HG02798 (cell line): ENCODE results near the gene ABHD5.

Experiments used
- ATAC-seq: cut with Tn5 transposase; IDR thresholded peaks from one replicate; pipeline ENCODE4 v1.9.1; 2021; ENCODE audit warnings: mild to moderate bottlenecking; ENCODE audit not compliant: unreplicated experiment, poor library complexity

The ABHD5 gene

DNA sequence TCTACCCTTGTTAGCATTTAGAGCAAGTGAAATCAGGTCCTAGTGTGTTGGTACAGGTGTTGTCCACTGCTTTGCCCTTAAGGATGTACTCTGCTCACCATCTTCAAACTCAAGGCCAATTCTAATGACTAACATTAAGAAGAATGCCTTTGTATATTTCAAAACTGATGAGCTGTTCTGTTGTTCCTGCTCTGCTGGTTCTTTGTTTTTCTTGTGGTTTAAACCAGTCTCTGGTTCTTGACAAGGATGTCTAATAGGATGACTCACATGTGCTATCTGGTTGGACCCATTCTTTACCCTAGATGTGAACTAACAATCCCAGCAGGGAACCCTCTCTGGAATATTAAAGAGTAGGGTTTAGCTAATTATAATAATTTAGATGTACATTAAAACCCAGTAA is 17.3 kb downstream of the ABHD5 start:
- ATAC-seq: no peak

DNA sequence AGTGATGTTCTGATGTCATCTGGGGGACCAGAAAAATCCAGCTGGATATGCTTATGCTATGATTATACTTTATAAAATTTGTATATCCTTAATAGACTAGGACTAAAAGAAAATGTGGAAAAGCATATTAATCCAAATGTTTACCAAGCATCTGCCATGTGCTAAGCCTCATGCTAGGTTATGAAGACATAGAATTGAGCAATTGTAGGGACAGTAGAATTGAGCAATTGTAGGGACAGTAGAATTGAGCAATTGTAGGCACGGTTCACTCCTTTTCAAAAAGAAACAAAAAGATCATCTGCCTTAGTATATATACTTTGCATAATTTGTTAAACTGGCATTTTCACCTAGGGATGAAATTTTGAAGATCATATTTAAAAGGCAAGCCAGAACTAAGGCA is 18.3 kb downstream of the ABHD5 start:
- ATAC-seq: no peak

DNA sequence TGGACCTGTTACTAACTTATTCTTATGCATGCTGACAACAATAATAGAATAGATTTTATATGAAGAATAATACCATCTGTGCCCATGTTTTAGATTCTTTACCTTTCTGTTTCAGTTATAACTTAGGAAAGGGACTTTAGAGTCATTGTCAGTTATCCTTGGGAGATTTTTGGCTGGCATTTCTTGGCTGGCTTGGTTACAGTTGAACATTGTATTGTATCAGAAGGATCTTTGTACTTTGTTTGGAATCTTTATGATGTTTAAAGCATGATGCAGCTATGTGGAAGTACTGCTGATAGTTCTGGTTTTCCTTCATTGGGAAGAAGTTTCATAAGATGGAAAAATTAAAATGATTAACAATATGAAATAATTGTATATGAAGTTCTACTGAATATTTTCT is 19.9 kb downstream of the ABHD5 start:
- ATAC-seq: no peak

DNA sequence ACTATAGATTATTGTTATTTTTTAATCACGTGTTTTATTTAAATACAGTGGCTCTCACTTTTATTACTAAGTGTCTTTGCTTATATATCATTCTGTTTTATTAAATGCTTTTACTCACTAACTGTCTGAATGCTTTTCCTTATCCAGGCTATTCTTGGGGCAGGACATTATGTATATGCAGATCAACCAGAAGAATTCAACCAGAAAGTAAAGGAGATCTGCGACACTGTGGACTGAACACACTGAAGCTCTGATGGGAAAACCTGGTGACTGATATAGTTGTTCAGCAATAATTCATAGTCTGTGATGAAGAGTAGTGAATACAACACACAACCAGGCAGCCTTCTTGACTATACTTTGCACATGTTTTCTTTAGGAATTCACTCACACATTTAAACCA is 27.6 kb downstream of the ABHD5 start:
- no peak for ATAC-seq

DNA sequence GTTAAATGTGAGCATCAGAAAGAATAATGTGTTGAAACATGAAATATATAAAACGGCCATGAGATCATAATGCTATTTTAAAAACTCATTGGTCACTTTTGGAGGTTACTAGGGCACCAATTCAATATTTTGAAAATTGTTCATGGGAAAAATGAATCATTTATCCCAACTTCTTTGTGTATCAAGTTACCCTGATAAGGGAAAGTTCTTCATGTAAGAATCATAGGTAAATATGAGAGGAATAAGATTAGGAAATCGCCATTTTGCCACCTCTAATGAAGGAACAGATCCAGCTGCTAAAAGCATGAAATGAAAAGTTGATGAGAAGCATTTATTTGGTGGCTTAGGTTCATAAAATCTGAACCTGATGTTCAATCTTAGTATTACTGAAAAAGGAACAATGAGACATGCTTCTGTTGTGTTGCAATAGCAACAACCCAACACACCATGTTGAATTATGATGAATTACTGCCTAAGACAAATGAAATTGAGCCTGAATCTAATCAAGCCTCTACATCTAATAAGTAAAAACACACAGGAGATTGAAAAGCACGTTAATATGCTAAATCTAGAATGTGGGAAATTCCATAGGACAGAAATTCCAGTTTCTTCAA is 32.5 kb downstream of the ABHD5 start:
- ATAC-seq: no peak

DNA sequence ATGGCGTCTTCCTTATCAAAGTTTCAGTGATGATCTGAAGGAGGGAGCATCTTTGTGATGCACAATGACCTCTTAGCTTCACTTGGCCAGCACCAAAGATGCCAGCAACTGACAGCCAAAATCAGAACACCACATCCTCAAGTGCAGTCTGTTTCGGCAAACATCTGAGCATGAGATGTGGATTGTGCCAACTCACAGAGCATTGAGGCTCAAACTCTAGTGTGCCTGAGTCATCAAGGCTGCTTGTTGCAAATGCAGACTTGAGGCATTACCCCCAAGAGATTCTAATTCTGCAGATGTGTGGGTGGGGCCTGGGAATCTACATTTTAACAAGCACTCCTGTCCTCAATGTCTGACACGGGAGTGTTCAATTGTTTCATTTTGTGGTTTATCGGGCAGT is 35.8 kb downstream of the ABHD5 start:
- ATAC-seq: no peak

DNA sequence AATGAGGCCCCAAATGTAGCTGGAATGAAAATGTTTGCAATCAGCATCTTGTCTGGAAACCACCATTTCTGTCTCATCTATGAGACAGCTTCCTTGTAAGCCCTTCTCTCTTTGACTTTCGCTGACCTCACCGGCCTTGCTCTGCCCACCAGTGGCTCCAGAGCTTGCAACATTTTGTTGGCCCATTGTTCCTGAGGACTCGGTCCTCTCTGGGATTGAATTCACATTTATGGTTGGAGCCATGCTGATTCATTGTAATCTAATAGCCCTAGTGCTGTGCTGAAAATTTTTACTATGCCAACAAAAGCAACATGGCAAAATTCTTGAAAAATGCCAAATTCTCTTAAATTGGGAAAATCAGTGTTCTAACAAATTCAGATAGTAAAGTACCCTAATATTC is 37.2 kb downstream of the ABHD5 start:
- no peak for ATAC-seq

DNA sequence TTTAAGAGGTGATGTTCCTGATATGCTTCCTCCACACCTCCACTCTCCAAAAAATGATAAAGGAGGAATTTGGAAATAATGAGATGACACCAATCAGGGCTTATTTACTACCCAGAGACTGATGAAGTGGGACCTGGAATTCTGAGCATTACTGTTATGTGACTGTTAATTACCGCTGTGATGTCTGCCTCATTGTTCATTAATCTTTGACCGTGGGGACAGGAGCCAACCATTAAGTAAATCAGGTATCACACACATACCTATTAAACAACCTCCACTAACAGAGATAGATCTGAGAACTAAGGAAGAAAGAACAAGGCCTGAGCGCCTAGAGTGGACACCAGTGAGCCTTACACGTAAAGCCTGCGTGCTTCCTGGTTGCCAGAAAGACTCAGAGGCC is 37.7 kb downstream of the ABHD5 start:
- ATAC-seq: no peak

DNA sequence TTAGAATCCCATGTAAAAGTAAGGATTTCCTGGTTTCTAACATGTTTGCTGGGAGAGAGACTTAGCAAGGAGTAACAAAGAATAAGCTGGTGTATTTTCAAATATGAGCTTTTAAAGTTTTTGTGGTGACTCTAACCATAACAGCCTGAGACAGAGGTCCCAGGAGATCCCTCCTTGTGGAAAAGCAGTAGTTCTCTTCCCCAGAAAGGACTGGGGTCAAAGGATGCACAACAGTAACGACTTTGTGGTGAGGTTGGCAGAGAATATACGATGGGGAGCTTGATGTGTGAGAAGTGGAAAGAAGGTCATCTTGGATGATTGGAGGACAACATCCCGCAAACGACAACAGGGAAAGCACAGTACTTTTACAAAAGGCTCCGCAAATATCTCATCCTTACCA is 38.2 kb downstream of the ABHD5 start:
- no peak for ATAC-seq

DNA sequence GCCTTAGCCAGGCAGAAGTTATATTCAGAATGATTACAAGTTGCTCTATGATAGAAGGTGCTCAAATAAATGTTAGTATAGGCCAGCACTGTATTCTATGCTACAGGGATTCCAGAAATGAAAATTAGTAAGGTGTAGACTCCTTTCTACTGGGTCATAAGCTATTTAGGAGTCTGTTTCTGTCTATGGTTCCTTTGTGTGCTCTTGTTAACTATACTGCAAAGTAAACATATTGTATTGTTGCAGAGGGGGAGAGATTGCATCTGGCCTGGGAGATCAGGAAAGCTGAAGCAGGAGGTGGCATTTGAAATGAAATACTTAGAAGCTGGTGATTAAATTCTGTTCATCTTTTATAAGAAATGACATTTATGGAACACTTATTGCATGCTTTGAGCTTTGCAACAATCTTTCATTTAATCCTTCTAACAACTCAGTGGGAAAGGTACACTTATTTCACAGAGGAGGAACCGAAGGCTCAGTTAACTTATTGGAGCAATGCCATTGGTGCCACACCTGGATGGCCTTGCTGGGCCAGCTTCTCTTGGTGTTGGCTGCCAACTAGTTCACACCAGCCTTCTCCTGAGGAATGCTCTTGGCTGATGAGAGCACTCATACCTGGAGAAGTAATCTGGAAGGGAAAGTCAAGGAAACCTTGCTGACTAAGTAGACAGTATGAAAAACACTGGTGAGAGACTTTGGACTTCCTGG is 39.1 kb downstream of the ABHD5 start:
- no peak for ATAC-seq

DNA sequence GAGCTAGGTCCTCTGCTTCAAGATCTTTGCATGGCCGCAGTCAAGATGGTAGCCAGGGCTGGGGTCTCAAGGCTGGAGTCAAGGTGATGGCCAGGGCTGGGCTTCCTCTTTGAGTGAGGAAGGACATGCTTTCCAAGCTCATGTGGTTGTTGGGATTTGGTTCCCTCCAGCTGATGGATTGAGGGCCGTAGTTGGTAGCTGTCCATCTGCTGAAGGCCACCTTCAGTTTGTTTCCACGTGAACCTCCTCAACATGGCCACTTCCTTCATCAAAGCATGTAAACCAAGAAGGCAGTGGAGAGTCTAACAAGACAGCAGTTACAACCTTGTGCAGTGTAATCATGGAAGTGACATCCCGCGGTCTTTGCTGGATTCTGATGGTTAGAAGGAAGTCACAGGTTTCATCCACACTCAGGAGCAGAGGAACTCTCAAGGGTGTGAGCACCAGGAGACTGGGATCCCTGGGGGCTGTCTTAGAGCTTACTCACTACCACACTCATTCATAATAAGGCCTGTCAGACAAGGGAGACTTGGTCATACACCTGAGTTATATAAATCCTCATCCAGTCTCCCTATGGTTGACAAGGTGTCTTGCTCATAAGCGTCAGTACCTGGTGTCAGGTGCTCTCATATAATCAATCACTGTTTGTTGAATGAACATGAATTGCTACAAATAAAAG is 42.1 kb downstream of the ABHD5 start:
- ATAC-seq: no peak

DNA sequence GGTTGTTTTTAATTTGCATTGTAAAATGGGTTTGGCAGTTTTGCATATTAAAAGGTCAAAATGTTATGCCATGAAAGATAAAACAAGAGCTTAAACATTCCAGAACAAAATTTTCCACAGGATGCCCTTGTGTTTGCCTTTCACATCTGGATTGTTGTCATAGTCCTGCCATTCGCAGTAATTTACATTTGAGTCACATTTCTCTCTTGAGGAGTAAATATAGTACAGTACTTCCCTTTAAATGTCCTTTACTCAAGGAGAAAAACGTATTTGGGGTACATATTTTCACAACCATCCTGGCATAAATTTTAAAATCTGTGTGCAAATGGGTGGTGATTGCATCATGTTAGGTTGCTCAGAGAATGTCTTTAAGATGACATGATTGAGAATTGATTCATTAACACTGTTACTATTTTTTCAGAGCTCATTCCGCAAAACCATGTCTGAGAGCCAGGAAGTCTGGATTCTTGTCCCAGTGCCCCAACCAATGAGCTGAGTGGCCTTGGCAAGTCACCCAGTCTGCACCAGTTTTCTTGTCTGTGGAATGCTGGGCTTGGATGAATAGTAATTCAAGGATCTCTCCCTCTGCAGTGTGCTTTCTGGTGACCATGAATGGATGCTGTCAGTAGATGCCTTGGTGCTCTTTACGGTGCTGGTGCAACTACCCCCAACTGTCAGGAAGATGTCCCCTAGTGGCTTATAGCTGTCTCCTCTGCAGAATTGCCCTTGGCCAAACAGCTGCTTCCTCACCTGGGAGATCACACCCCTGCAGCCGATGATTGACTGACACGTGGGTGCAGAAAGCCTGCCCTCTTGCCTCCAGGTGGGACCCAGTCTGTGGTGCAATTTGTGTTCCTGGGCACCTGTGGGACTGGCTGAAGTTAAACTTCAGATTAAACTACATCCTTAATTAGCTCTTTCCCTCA is 43.0 kb downstream of the ABHD5 start:
- no peak for ATAC-seq

DNA sequence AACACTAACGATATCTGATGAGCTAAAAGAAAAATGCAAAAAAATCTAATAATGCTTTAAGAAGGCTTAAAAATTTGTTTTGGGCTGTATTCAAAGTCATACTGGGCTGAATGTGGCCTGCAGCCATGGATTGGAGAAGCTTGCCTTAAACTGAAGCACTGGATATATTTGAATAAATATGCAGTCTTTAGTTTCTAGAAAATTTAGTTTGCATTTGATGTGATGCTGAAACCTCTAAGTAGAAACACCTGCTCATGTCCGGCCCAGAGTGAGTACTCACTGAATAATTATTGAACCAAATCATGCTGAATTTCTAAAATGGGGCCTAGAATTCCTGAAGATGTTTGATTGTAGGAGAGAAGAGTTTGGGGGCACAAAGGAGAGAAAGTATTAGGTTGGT is 43.9 kb downstream of the ABHD5 start:
- no peak for ATAC-seq

DNA sequence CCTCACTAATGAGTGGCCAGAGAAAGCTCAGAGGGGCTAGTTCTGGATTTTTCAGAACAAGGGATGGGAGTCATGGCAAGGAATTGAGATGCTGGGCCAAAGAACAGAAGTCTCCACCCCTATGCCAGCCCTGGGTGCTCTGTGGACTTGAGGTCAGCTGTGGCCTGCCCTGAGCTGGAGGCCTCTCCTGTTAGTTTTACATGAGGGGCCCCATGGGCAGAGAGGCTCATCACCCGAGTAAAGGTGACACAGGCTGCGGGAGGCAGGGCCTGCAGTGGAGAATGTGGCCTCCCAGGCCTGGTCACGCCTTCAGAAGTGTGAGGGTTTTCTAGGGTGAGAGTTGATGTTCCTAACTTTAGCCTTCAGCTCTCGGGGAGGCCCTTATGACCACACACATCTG is 44.9 kb downstream of the ABHD5 start:
- ATAC-seq: no peak

DNA sequence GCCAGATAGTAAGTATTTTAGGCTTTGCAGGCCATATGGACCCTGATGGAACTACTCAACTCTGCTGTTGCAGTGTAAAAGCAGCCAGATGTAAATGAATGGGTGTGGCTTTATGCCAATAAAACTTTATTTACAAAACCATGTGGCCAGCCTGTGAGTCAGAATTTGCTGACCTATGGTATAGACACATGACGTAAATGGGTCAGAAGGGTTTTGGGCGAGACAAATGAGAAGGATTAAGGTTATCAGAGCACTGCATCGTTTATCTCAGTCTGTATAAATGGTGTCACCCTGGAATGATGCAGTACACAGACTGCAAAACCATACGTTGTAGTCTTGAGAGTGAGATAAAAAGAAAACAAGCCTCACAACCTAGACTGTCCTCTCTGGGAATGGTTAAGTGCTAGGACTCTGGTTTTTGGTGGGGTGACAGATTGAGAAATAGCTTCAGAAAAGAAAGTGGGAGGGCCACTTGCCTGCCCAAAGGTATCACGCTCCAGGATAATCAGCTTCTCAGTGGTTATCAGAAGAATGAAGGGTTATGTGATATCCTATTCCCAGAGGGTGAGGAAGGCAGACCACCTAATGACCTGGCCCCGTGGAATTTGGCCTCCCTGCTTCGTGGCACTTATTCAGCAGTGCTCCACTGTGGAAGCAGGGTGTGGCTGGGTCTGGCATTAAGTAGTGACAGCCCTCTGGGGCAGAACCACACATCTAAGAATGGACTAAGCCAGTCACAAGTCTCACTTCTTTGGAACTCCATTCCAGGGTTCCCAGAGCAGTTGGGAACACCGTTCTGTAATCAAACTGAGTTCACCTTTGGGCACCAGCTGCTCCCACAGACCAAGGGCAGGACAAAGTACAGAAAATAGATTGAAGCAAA is 46.1 kb downstream of the ABHD5 start:
- ATAC-seq: no peak

DNA sequence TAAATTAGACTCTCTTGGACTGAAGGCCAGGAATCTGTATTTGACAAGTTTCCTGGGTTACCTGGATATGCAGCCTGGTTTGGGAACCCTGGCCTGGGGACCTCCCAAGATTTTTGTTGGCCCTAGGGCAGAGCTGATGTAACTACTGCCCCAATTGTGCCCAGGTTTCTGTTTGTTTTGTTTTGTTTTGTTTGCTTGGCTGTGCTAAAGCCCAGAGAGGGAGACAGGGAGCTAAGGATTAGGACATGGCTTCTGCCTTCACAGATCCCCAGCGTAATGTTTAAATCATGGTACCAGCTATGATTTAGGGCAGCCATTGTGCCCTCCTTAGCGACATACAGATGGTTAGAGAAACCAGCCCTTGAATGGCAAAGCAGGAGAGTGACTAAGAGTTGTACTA is 47.6 kb downstream of the ABHD5 start:
- no peak for ATAC-seq

DNA sequence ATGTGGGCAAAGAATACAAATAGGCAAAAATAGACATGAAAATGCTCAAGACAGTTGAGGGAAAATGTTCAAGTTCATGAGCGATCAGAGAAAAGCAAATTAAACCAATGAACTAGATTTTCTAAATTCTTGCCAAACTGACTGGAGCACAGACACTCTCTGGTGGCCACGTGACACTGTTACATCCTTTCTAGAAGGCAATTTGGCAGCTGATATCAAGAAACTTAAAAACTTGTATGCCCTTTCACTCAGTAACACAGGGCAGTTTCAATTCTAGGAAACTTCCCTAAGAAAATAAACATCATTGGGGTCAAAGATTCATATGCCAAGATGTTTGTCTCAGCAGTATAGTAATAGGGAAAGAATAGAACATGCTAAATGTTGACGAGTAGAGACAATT is 52.2 kb downstream of the ABHD5 start:
- ATAC-seq: no peak

DNA sequence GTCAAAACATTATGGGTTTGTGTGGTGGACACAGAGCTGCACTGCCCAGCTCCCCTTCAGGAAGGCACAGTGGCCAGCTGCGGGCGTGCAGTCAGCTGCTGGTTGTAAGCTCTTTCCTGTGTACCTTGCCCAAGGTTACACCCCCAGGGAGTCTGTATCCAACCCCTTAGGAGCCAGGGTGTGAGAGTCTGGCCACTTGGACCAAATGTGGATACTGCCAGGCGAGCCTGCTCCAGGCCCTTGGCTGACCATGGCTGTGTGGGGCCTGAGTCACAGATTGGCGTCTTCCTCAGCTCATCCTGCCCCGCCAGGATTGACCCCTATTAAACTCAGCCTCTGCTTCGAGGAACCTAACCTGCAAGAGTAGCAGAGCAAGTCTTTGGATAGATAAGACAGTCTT is 56.9 kb downstream of the ABHD5 start:
- ATAC-seq: no peak

DNA sequence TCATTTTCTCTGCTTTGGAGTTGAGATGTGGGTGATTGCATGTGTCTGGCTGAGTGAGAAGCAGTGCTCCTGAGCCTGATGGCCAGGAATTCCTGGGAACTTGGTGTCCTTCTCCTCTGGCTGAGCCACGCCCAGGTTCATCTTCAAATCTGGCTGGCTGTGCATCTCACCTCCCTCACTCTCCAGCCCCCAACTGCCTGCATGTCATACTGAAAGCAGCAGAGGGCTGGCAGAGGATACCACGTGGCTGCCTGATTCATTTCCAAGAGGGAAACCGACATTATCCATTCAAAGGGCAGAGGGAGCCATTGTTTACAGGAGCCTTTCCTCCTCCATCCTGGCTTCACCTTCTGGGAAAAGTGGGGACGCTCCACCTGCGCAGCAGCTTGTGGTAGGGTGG is 57.4 kb downstream of the ABHD5 start:
- no peak for ATAC-seq

DNA sequence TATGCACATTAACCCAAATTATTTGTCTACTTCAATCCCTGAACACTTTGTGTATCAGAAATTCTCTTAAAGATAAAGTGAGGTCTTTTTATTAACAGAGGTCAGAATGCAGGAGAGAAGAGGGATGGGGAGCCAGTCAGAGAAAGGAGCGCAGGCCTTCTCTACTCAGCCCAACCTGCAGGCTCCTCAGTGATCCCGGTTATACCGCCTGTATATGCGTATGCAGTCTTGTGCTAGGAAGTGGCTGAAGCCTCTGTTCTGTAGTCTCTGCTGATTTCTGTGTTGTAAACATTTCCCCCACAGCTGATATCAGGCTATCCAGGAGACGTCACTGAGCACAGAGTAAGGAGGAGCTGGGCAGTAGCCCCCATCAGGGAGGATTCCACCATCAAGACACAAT is 57.9 kb downstream of the ABHD5 start:
- ATAC-seq: no peak
